Spinal cord (tissue), 10 donors: ENCODE measurements around the gene ATXN1. TPM values are rescaled to one million over a fixed set of nuclear protein-coding genes. Genes with fewer than 3 reads are reported as not detected.
A peak's percentile ranks its signal among the peaks of the same experiment; 100 is the strongest.

Experiments
- DNase-seq, 6 donors: peaks; one replicate each; pipeline versions ENCODE4 v3.0.0 to v3.0.0-alpha.2; 2013 to 2015; ENCODE audit warnings: low spot score in 6 of 6, low read depth in 4 of 6
- H3K27ac ChIP-seq: one replicate; pipeline ENCODE4 v1.5.1; 2013; ENCODE audit warnings: low read depth, low read length, control low read depth
- H3K27me3 ChIP-seq: one replicate; pipeline ENCODE4 v1.6.1; 2013; ENCODE audit warnings: low read length; ENCODE audit not compliant: control insufficient read depth, insufficient read depth
- H3K36me3 ChIP-seq: one replicate; pipeline ENCODE4 v1.6.1; 2013; ENCODE audit warnings: low read length; ENCODE audit not compliant: control insufficient read depth, insufficient read depth
- H3K4me1 ChIP-seq: one replicate; pipeline ENCODE4 v1.6.1; 2013; ENCODE audit warnings: low read length; ENCODE audit not compliant: control insufficient read depth, insufficient read depth
- H3K4me3 ChIP-seq: one replicate; pipeline ENCODE4 v1.5.1; 2013; ENCODE audit warnings: low read depth, low read length, control low read depth
- H3K9me3 ChIP-seq: one replicate; pipeline ENCODE4 v1.6.1; 2013; ENCODE audit warnings: low read length; ENCODE audit not compliant: control insufficient read depth, insufficient read depth
- WGBS: methylation state at CpG from one replicate; pipeline ENCODE4 v1.1.5; 2013; ENCODE audit warnings: missing lambda C conversion rate; ENCODE audit not compliant: insufficient coverage; 5-methylcytosine and 5-hydroxymethylcytosine counted together
- polyA plus RNA-seq, 2 donors: library from polyadenylated mRNA; unstranded; fragments of 120-200 nt; gene quantifications; one replicate each; pipeline ENCODE4 v1.2.1, GENCODE V29; 2013; ENCODE audit not compliant: insufficient read length in 2 of 2
- total RNA-seq, 2 donors: library from RNA; depleted of rRNA in 1 of 2; stranded (reverse); fragments of 120-200 nt in 1 of 2; fragments of >200 nt in 1 of 2; gene quantifications; one replicate each; pipeline versions ENCODE4 v1.2.3 to v1.2.4, GENCODE V29; 2013 to 2014
- donor health status: healthy.

ATXN1 gene
- total and polyA plus RNA-seq, 4 donors = 20.2 to 50.1 (median 31.7) TPM

- WGBS = 79% methylated on average over 2 of the region's 5 CpGs
- Histone ChIP-seq H3K27me3 (no peaks in the 10 kb centered on the region), H3K4me1 (no peaks in the 10 kb centered on the region)
Observed at GRCh38 chr6:16684195-16684689, 77.0 kb downstream of the ATXN1 start.

DNA sequence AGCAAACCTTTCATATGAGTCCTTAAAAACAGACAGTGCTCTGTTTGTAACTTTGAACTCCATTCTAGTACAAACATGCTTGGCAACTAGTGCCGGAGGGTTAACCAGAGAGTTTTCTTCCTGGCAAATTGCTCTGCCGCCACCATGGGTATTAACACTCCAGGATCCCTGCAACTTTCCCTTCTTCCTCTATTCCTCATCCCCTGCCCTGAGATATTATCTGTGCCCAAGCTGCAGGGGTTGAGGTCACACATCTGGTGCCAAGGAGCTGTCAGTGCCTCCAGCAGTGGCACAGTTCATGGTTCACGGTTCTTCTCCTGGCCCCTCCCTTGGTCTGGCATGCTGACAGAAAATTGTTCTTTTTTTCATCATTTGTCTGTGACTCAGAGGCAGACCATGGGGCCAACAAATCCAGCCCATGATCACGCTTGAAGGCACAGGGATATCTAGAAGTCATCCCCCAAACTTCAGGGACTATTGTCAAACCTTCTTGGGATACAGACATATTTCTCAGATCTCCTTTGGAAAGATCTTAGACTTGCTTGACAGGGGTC, 77.5 kb downstream of the ATXN1 start:
- no peaks in the 10 kb centered on the region for H3K9me3 ChIP-seq
- no peaks in the 10 kb centered on the region for H3K27me3 ChIP-seq
- DNase-seq = no peak
- no peaks in the 10 kb centered on the region for H3K36me3 ChIP-seq
- H3K4me1 ChIP-seq = no peaks in the 10 kb centered on the region
- H3K4me3 ChIP-seq = no peak overlapping the region
- no peak overlapping the region for H3K27ac ChIP-seq
- 72% methylated on average over 4 of the region's 4 CpGs for WGBS

More at GRCh38 chr6:16684195-16684689, 77.0 kb downstream of the ATXN1 start:
- Histone ChIP-seq H3K4me3 (no peak overlapping the region), H3K36me3 (no peaks in the 10 kb centered on the region), H3K27ac (no peak overlapping the region), H3K9me3 (no peaks in the 10 kb centered on the region)
- DNase-seq = no peak

GRCh38 chr6:16681260-16681873, 79.9 kb downstream of the ATXN1 start:
- WGBS = 45% methylated on average over 4 of the region's 8 CpGs
- H3K9me3 ChIP-seq = no peaks in the 10 kb centered on the region
- H3K36me3 ChIP-seq = no peaks in the 10 kb centered on the region
- peak in 2 of 6 donors; percentile 14 to 48 for DNase-seq
- H3K4me1 ChIP-seq = no peaks in the 10 kb centered on the region
- no peak overlapping the region for H3K27ac ChIP-seq
- no peak overlapping the region for H3K4me3 ChIP-seq
- H3K27me3 ChIP-seq = no peaks in the 10 kb centered on the region

DNA sequence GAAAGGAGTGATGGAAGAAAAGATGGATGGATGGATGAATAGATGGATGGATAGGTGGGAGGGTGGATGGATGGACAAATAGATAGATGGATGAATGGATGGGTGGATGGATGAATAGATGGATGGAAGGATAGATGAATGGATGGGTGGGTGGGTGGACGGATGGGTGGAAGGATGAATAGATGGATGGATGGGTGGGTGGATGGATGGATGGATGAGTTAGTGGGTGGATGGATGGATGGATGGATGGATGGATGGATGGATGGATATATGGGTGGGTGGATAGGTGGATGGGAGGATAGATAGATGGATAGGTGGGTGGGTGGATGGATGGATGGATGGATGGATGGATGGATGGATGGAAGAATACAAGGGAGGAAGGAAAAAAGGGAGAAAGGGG, 82.2 kb downstream of the ATXN1 start:
- H3K4me3 ChIP-seq = no peak overlapping the region
- H3K27ac ChIP-seq = no peak overlapping the region
- H3K27me3 ChIP-seq = no peaks in the 10 kb centered on the region
- 94% methylated on average over 1 of the region's 1 CpG for WGBS
- DNase-seq = no peak
- no peaks in the 10 kb centered on the region for H3K36me3 ChIP-seq
- H3K4me1 ChIP-seq = no peaks in the 10 kb centered on the region
- no peaks in the 10 kb centered on the region for H3K9me3 ChIP-seq

GRCh38 chr6:16677458-16677857, 83.8 kb downstream of the ATXN1 start:
- WGBS = no CpG with 5 or more reads among the region's 2 CpGs
- Histone ChIP-seq H3K4me1 (no peaks in the 10 kb centered on the region), H3K27ac (no peak overlapping the region), H3K36me3 (no peaks in the 10 kb centered on the region), H3K9me3 (no peaks in the 10 kb centered on the region), H3K27me3 (no peaks in the 10 kb centered on the region), H3K4me3 (no peak overlapping the region)
- no peak for DNase-seq

DNA sequence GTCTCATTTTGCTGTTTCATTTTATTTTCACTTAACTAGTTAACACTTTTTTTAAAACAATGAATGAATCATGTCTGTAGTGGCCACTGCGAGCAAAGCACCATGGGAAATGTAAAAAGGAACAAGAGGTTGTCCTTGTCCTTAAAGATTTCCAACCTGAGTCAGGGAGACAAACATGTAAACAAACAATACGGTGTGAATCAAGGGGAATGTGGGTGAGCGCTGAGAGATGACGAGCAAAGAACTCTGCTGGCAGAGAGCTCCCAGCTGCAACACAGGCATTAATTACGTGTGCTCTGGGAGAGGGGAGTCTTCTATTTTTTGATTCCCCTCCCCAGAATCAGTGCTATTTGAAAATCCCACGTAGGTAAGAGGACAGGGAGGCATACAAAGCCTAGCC, 84.3 kb downstream of the ATXN1 start:
- Histone ChIP-seq H3K27ac (no peak overlapping the region), H3K4me3 (no peak overlapping the region), H3K4me1 (no peaks in the 10 kb centered on the region), H3K36me3 (no peaks in the 10 kb centered on the region), H3K9me3 (no peaks in the 10 kb centered on the region), H3K27me3 (no peaks in the 10 kb centered on the region)
- 33% methylated on average over 1 of the region's 6 CpGs for WGBS
- DNase-seq = peak in 1 of 6 donors; percentile 39

- Histone ChIP-seq H3K36me3 (no peaks in the 10 kb centered on the region), H3K4me3 (no peak overlapping the region), H3K27me3 (no peaks in the 10 kb centered on the region), H3K9me3 (no peaks in the 10 kb centered on the region), H3K4me1 (no peaks in the 10 kb centered on the region), H3K27ac (no peak overlapping the region)
- no peak for DNase-seq
- WGBS = no CpG with 5 or more reads among the region's 2 CpGs
Observed at GRCh38 chr6:16676376-16676775, 84.9 kb downstream of the ATXN1 start.

GRCh38 chr6:16674801-16675392, 86.4 kb downstream of the ATXN1 start:
- peak in 1 of 6 donors; percentile 41 for DNase-seq
- no peaks in the 10 kb centered on the region for H3K27me3 ChIP-seq
- H3K4me3 ChIP-seq = no peak overlapping the region
- no peaks in the 10 kb centered on the region for H3K9me3 ChIP-seq
- no peaks in the 10 kb centered on the region for H3K36me3 ChIP-seq
- H3K27ac ChIP-seq = no peak overlapping the region
- WGBS = 79% methylated on average over 4 of the region's 4 CpGs
- no peaks in the 10 kb centered on the region for H3K4me1 ChIP-seq

- WGBS = 92% methylated on average over 6 of the region's 9 CpGs
- H3K27me3 ChIP-seq = no peaks in the 10 kb centered on the region
- H3K4me1 ChIP-seq = no peaks in the 10 kb centered on the region
- H3K27ac ChIP-seq = no peak overlapping the region
- no peak for DNase-seq
- no peaks in the 10 kb centered on the region for H3K36me3 ChIP-seq
- H3K4me3 ChIP-seq = no peak overlapping the region
- H3K9me3 ChIP-seq = no peaks in the 10 kb centered on the region
Observed at GRCh38 chr6:16673011-16673797, 88.1 kb downstream of the ATXN1 start.
